Mesendoderm (in vitro differentiated cells): ENCODE results near the gene WAC.

Source experiments
- DNase-seq: peaks from one replicate; pipeline ENCODE4 v3.0.0; 2013
- H2AK5ac ChIP-seq: 2 replicates; pipeline ENCODE4 v1.6.1; 2013; ENCODE audit warnings: low read length, inconsistent platforms
- H2BK120ac ChIP-seq: 2 replicates; pipeline ENCODE4 v1.6.1; 2013; ENCODE audit warnings: low read depth, mild to moderate bottlenecking, low read length, moderate library complexity, mixed read lengths
- H2BK15ac ChIP-seq: replicated peaks from 2 replicates; pipeline ENCODE4 v1.6.1; 2013; ENCODE audit warnings: low read depth, mild to moderate bottlenecking, moderate library complexity
- H2BK5ac ChIP-seq: 2 replicates; pipeline ENCODE4 v1.6.1; 2013; ENCODE audit warnings: low read length, inconsistent platforms
- H3K18ac ChIP-seq: 2 replicates; pipeline ENCODE4 v1.6.1; 2013; ENCODE audit warnings: mild to moderate bottlenecking, low read length, mixed read lengths
- H3K23ac ChIP-seq: one replicate; pipeline ENCODE4 v1.6.1; 2013; ENCODE audit warnings: low read length
- H3K27ac ChIP-seq: 2 replicates; pipeline ENCODE4 v1.5.1; 2013; ENCODE audit warnings: low read depth, mild to moderate bottlenecking, inconsistent platforms, low read length, moderate library complexity
- H3K27me3 ChIP-seq: 2 replicates; pipeline ENCODE4 v1.6.1; 2013; ENCODE audit warnings: low read length, control low read depth, mild to moderate bottlenecking, inconsistent platforms; ENCODE audit not compliant: insufficient read depth, poor library complexity
- H3K36me3 ChIP-seq: 2 replicates; pipeline ENCODE4 v1.6.1; 2013; ENCODE audit warnings: low read length, inconsistent platforms; ENCODE audit not compliant: control insufficient read depth, insufficient read depth
- H3K4ac ChIP-seq: one replicate; pipeline ENCODE4 v1.6.1; 2013; ENCODE audit warnings: low read depth, mild to moderate bottlenecking, low read length, moderate library complexity
- H3K4me1 ChIP-seq: 2 replicates; pipeline ENCODE4 v1.6.1; 2013; ENCODE audit warnings: low read depth, low read length, inconsistent platforms; ENCODE audit not compliant: control insufficient read depth
- H3K4me2 ChIP-seq: 2 replicates; pipeline ENCODE4 v1.6.1; 2013; ENCODE audit warnings: low read length
- H3K4me3 ChIP-seq: 2 replicates; pipeline ENCODE4 v1.5.1; 2013; ENCODE audit warnings: mild to moderate bottlenecking, low read length
- H3K56ac ChIP-seq: one replicate; pipeline ENCODE4 v1.6.1; 2013; ENCODE audit warnings: low read length
- H3K79me1 ChIP-seq: 2 replicates; pipeline ENCODE4 v1.6.1; 2013; ENCODE audit warnings: low read length, inconsistent platforms
- H3K79me2 ChIP-seq: 2 replicates; pipeline ENCODE4 v1.6.1; 2013; ENCODE audit warnings: mild to moderate bottlenecking, low read length; ENCODE audit not compliant: control insufficient read depth, insufficient read depth
- H3K9ac ChIP-seq: 2 replicates; pipeline ENCODE4 v1.6.1; 2013; ENCODE audit warnings: low read length, inconsistent platforms
- H4K5ac ChIP-seq: one replicate; pipeline ENCODE4 v1.6.1; 2013; ENCODE audit warnings: low read length
- H4K8ac ChIP-seq: one replicate; pipeline ENCODE4 v1.6.1; 2013; ENCODE audit warnings: low read depth, mild to moderate bottlenecking, control low read depth, low read length, moderate library complexity
- WGBS: extraction: QIAGEN DNeasy Blood & Tissue Kit; methylation state at CpG from one replicate; pipeline ENCODE4 v1.1.7; 2013; ENCODE audit warnings: low lambda C conversion rate, missing lambda C conversion rate; ENCODE audit not compliant: insufficient coverage; ENCODE audit errors: extremely low coverage; 5-methylcytosine and 5-hydroxymethylcytosine counted together

The WAC gene

GRCh38 chr10:28535846-28536245, 2.9 kb downstream of the WAC start:
- no peak overlapping the region for H3K9ac ChIP-seq
- H3K18ac ChIP-seq: no peak overlapping the region
- no peak overlapping the region for H3K4ac ChIP-seq
- no peak overlapping the region for H2BK5ac ChIP-seq
- H2BK120ac ChIP-seq: no peak overlapping the region
- H3K27me3 ChIP-seq: no peaks in the 10 kb centered on the region
- no peak overlapping the region for H4K5ac ChIP-seq
- peaks cover 4% of the 10 kb centered on the region for H3K79me1 ChIP-seq
- DNase-seq: no peak
- H3K79me2 ChIP-seq: peaks cover 42% of the 10 kb centered on the region
- no peak overlapping the region for H3K4me3 ChIP-seq
- no peak overlapping the region for H3K23ac ChIP-seq
- H4K8ac ChIP-seq: no peak overlapping the region
- H3K36me3 ChIP-seq: peaks cover 2% of the 10 kb centered on the region
- no CpG with 5 or more reads among the region's 6 CpGs for WGBS
- no peak overlapping the region for H2AK5ac ChIP-seq
- no peak overlapping the region for H3K27ac ChIP-seq
- H3K4me2 ChIP-seq: no peak overlapping the region
- H3K4me1 ChIP-seq: peaks cover 2% of the 10 kb centered on the region
- no peak overlapping the region for H3K56ac ChIP-seq
- H2BK15ac ChIP-seq: no peak overlapping the region

GRCh38 chr10:28538595-28538994, 5.7 kb downstream of the WAC start:
- Histone ChIP-seq H2BK5ac (no peak overlapping the region), H2AK5ac (no peak overlapping the region), H3K18ac (no peak overlapping the region), H3K23ac (no peak overlapping the region), H2BK120ac (no peak overlapping the region), H4K8ac (no peak overlapping the region), H3K27me3 (no peaks in the 10 kb centered on the region), H3K4ac (no peak overlapping the region), H3K4me1 (peaks cover 2% of the 10 kb centered on the region), H3K79me2 (peaks cover 51% of the 10 kb centered on the region), H3K36me3 (peaks cover 7% of the 10 kb centered on the region), H3K9ac (no peak overlapping the region), H3K4me2 (no peak overlapping the region), H3K4me3 (no peak overlapping the region), H2BK15ac (no peak overlapping the region), H3K79me1 (peaks cover 9% of the 10 kb centered on the region), H4K5ac (no peak overlapping the region), H3K56ac (no peak overlapping the region), H3K27ac (no peak overlapping the region)
- DNase-seq: no peak
- no CpG with 5 or more reads among the region's 1 CpG for WGBS

GRCh38 chr10:28540145-28540544, 7.2 kb downstream of the WAC start:
- no peak overlapping the region for H3K4me3 ChIP-seq

GRCh38 chr10:28541717-28542365, 8.9 kb downstream of the WAC start:
- peaks cover 7% of the 10 kb centered on the region for H3K36me3 ChIP-seq
- no peak overlapping the region for H3K18ac ChIP-seq
- peaks cover 7% of the 10 kb centered on the region for H3K79me1 ChIP-seq
- DNase-seq: peak; percentile 49
- no peak overlapping the region for H2BK5ac ChIP-seq
- H4K8ac ChIP-seq: no peak overlapping the region
- H3K79me2 ChIP-seq: peaks cover 50% of the 10 kb centered on the region
- H4K5ac ChIP-seq: no peak overlapping the region
- H3K27me3 ChIP-seq: no peaks in the 10 kb centered on the region
- H2BK15ac ChIP-seq: no peak overlapping the region
- H3K23ac ChIP-seq: no peak overlapping the region
- H3K4me3 ChIP-seq: no peak overlapping the region
- H3K4me2 ChIP-seq: no peak overlapping the region
- no peak overlapping the region for H3K9ac ChIP-seq
- no CpG with 5 or more reads among the region's 3 CpGs for WGBS
- no peak overlapping the region for H3K56ac ChIP-seq
- H2AK5ac ChIP-seq: no peak overlapping the region
- H3K27ac ChIP-seq: no peak overlapping the region
- no peaks in the 10 kb centered on the region for H3K4me1 ChIP-seq
- H2BK120ac ChIP-seq: no peak overlapping the region
- no peak overlapping the region for H3K4ac ChIP-seq

More at GRCh38 chr10:28540145-28540544, 7.2 kb downstream of the WAC start:
- peaks cover 2% of the 10 kb centered on the region for H3K4me1 ChIP-seq
- H3K9ac ChIP-seq: no peak overlapping the region
- peaks cover 7% of the 10 kb centered on the region for H3K36me3 ChIP-seq
- no peak overlapping the region for H3K4me2 ChIP-seq
- no peak overlapping the region for H2BK15ac ChIP-seq
- H2AK5ac ChIP-seq: no peak overlapping the region
- no peak overlapping the region for H3K4ac ChIP-seq
- peaks cover 9% of the 10 kb centered on the region for H3K79me1 ChIP-seq
- H3K79me2 ChIP-seq: peaks cover 53% of the 10 kb centered on the region
- no peak overlapping the region for H2BK120ac ChIP-seq
- H3K27ac ChIP-seq: no peak overlapping the region
- H2BK5ac ChIP-seq: no peak overlapping the region
- H3K18ac ChIP-seq: no peak overlapping the region
- H3K23ac ChIP-seq: no peak overlapping the region
- no peak for DNase-seq
- WGBS: no CpG with 5 or more reads among the region's 3 CpGs
- H4K5ac ChIP-seq: no peak overlapping the region
- H3K27me3 ChIP-seq: no peaks in the 10 kb centered on the region
- H3K56ac ChIP-seq: no peak overlapping the region
- H4K8ac ChIP-seq: no peak overlapping the region

GRCh38 chr10:28542728-28543127, 9.8 kb downstream of the WAC start:
- Histone ChIP-seq H3K4me2 (no peak overlapping the region), H2BK15ac (no peak overlapping the region), H4K8ac (no peak overlapping the region), H3K9ac (no peak overlapping the region), H3K56ac (no peak overlapping the region), H3K4ac (no peak overlapping the region), H3K36me3 (peaks cover 5% of the 10 kb centered on the region), H3K23ac (no peak overlapping the region), H3K27me3 (no peaks in the 10 kb centered on the region), H3K18ac (no peak overlapping the region), H3K4me3 (no peak overlapping the region), H3K79me1 (peaks cover 7% of the 10 kb centered on the region), H2BK5ac (no peak overlapping the region), H2BK120ac (no peak overlapping the region), H3K4me1 (no peaks in the 10 kb centered on the region), H3K27ac (no peak overlapping the region), H2AK5ac (no peak overlapping the region), H4K5ac (no peak overlapping the region), H3K79me2 (peaks cover 49% of the 10 kb centered on the region)
- DNase-seq: no peak

GRCh38 chr10:28544058-28544457, 11.1 kb downstream of the WAC start:
- no CpG with 5 or more reads among the region's 5 CpGs for WGBS
- Histone ChIP-seq H3K9ac (no peak overlapping the region), H3K36me3 (peaks cover 5% of the 10 kb centered on the region), H3K4me1 (no peaks in the 10 kb centered on the region), H3K4ac (no peak overlapping the region), H3K79me2 (peaks cover 54% of the 10 kb centered on the region), H2BK15ac (no peak overlapping the region), H3K4me3 (no peak overlapping the region), H4K5ac (no peak overlapping the region), H4K8ac (no peak overlapping the region), H3K18ac (no peak overlapping the region), H3K79me1 (peaks cover 7% of the 10 kb centered on the region), H2BK5ac (no peak overlapping the region), H3K23ac (no peak overlapping the region), H3K27me3 (no peaks in the 10 kb centered on the region), H2BK120ac (no peak overlapping the region), H2AK5ac (no peak overlapping the region), H3K4me2 (no peak overlapping the region), H3K27ac (no peak overlapping the region), H3K56ac (no peak overlapping the region)
- DNase-seq: no peak
